MV-4-11 (cell line): Measurements from ENCODE around the gene PYGO2.

Experiments
- DNase-seq: peaks from one replicate; lab custom pipeline; 2025; lab: John Stamatoyannopoulos, UW

The PYGO2 gene

DNA sequence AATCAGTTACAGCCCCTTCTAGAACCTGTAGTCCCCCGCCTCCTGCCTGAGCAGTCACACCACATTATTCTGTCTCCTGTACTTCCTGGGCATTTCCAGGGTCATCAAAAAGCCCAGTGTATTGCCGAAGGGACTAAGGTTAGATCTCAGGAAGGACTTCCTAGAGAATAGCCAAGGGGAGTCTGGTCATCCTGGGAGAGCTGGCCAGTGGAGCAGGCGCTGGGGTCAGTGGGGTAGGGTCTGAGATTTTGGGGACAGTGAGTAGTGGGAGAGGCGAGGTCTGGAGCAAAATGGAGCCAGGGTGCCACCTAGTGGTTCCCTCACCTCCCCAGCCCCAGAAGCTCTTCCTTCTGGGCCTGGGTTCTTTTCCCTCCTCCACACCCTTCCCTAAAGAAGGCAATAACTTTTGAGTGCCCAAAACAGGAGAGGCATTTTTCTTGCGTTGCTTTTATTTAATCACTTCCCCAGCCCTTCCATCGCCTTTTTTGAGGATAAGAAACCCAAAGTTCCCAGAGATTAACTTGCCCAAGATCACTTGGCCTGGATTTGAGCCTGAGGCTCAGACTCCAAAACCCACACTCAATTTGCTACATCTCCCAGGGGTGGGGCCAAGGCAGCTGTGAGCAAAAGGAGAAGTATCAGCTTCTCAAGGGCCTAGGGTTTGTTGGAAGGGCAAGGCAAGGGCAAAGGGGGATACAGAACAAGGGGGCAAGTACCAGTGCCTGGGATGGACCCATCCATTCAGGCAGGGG lies 17.8 kb downstream of the PYGO2 start:
- peak; percentile 74 for DNase-seq

GRCh38 chr1:154941333-154942013 lies 20.1 kb downstream of the PYGO2 start:
- no peak for DNase-seq

DNA sequence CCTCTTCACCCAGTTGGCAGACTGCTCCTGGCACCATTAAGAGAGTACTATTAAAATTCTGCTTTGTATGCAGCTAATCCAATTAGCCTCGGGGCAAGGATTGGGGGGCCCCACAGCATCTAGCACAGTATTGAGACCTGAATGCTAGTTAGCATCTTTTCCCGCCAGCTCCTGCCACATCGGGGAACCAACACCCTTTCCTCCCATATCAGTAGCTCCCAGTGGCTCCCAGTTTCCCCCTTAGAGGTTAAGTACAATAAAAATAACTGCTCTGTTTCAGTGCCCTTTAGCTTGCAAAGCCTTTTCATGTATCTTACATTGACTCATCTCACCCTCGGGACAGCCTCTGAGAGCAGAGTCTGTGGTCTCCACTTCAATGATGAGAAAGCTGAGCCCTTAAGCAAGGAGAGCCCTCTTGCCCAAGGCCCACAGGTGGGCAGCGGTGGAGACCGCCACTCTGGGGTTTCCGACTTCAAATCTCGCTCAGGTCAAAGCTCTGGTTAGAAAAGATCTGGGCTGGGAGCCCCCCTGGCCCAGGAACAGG lies 20.9 kb downstream of the PYGO2 start:
- no peak for DNase-seq

- DNase-seq: no peak
Measured at GRCh38 chr1:154940213-154940560, 21.4 kb downstream of the PYGO2 start.

DNA sequence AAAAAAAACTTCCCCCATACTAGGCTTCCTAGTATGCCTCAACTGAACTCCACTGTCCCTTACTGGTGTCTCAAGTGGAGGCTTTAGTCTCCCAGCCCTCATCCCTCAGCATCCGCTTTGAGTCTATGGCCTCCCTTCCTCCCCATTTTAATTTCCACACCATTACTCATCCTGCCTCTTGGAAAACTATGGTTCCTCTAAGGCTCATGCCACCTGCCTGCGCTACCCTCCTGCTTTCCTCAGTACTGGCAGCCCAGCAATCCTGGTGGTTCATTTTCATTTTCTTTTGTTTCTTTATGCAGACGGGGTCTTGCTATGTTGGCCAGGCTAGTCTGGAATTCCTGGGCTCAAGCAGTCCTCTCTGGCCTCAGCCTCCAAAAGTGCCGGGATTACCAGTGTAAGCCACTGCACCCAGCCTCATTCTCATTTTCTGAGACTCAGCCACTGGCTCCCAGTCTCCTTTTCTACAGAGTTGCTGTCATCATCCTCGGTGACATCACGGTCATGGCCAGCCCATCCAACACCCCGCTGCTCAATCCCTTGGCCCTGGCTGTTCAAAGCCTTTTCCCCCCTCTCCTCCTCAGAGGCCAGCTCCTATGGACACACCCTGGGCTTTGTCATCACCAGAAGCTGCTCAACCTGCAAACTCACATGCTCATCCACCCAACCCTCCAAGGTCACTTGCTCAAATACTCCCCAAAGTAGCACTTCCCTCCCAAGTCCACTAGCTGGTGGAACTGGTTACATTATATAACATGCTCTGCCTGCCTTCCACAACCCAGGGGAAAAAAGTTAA lies 22.8 kb downstream of the PYGO2 start:
- DNase-seq: peak; percentile 9

- no peak for DNase-seq
Measured at GRCh38 chr1:154937988-154938386, 23.6 kb downstream of the PYGO2 start.

- peak; percentile 85 for DNase-seq
Measured at GRCh38 chr1:154937085-154937987, 24.2 kb downstream of the PYGO2 start.

GRCh38 chr1:154936555-154937084 lies 25.0 kb downstream of the PYGO2 start, which contains the start of gene PMVK:
PMVK (minus strand) TSS chr1:154936719; CDS start chr1:154936685, 34 bp downstream.
- peak; percentile 93 for DNase-seq

DNA sequence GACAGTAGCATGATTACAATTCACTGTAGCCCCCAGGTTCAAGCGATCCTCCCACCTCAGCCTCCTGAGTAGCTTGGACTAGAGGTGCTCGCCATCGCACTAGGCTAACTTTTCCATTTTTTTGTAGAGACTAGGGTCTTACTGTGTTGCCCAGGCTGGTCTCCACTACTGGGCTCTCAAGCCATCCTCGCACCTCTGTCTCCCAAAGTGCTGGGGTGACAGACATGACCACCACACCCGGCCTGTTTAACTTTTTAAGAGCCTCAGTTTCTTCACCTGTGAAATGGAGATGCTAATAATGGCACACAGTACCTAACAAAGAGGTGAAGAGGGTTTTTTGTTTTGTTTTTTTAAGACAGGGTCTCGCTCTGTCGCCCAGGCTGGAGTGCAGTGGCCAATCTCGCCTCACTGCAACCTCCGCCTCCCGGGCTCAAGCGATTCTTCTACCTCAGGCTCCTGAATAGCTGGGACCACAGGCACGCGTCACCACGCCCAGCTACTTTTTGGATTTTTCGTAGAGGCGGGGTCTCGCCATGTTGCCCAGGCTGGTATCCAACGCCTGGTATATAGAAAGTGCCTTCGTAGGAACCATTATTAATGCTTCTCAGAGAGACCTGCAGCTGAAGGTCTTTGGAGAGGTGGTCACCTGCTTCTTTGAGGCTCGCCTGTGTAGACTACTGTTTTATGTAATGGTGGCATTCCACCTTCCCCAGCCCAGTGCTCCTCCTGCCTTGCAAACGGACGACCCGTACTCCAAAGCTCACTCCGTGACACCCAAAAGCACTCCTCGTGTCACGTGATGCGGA lies 25.6 kb downstream of the PYGO2 start:
- DNase-seq: no peak

DNA sequence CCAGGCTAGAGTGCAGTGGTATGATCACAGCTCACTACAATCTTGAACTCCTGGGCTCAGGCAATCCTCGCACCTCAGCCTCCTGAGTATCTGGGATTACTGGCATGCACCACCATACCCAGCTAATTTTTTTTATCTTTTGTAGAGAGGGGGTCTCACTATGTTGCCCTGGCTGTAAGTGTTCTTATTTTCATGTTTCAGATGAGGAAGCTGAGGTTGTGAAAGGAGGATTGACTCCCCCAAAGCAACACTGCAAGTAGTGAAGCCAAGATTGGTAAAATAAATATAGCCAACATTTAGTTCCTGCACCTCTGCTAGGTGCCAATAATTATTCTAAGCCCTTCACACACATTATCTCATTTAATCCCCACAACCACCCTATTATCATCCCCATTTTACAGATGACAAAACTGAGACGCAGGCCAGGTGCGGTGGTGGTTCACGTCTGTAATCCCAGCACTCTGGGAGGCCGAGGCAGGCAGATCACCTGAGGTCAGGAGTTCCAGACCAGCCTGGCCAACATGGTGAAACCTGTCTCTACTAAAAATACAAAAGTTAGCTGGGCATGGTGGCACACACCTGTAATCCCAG lies 27.1 kb downstream of the PYGO2 start:
- no peak for DNase-seq

DNA sequence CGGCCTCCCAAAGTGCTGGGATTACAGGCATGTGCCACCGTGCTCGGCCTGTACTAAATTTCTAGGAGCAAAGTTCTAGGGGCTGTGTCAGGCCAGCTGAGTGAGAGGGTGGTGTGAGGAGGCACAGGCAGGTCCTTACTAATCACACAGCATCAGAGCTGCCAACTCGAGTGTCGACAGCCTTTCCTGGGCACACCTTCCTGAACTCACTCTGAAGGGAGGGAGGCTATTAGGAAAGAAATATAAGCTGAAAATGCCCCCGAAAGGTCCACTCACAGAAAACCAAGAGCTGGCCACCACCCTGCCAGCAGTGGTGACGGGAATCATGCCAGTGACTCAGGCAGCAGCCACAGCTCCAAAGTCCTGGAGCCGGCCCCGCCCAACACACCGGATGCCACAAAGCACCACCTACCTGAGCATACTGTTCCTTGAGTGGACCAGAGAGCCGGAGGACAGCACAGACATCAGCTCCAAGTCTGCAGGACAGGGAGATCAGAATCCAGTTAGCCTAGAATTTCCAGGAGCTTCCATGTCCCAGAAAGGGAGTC lies 29.6 kb downstream of the PYGO2 start:
- DNase-seq: no peak

- no peak for DNase-seq
Measured at GRCh38 chr1:154926201-154926600, 35.4 kb downstream of the PYGO2 start.

DNA sequence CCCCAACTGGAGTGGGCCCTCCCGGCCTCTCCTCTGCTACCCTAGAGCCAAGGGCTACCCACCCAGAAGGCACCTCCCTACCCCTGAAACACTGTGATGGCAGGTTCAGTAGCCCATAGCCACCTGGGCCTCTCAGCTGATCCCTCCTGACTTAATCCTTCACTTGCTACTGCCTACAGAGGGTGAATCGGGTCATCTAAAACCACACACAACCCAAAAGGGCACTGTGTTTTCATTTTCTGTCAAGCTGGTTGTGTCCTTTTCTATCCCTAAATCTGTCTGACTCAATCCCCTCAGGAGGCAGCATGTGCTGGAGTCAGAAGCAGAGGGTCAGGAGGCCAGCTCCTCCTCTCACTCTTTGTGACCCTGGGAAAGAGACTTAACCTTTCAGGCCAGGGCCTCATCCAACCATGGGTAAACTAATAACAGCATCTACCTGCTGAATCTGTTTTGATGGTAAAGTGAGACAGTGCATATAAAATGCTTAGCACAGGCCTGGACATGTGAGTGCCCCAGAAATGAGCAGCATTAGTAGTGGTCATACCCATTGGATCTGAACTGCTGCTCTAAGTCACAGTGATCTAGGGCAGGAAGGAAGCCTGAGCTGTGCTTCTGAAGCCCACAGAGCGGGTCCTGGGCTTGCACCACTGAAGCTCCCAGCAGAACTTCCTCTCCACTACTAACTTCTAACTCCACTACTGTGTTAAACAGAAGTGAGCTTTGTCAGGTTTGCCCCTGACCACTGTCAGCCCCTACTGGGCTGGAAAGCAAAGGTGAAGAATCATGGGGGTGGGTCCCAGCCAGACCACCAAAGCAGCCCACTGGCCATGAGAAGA lies 36.0 kb downstream of the PYGO2 start:
- DNase-seq: peak; percentile 25

DNA sequence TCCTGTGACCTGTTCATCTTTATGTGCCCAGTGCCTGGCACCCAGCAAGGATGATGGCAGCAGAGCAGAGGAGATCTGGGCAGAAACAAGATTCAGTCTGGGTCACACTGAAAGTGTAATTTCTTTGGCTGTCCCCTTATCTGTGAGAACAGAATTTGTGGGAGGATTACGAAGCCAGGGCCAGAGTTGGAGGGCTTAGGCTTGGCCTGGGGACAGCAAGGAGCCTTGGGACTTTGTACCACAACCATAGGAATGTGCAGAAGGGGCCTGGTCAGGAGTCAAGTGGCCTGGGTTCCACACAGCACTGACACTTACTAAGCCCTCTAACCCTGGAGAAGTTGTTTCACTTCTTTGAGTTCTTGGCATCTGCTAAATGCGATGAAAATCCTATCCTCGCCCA lies 37.9 kb downstream of the PYGO2 start:
- DNase-seq: no peak

- DNase-seq: no peak
Measured at GRCh38 chr1:154913273-154913672, 48.3 kb downstream of the PYGO2 start.

DNA sequence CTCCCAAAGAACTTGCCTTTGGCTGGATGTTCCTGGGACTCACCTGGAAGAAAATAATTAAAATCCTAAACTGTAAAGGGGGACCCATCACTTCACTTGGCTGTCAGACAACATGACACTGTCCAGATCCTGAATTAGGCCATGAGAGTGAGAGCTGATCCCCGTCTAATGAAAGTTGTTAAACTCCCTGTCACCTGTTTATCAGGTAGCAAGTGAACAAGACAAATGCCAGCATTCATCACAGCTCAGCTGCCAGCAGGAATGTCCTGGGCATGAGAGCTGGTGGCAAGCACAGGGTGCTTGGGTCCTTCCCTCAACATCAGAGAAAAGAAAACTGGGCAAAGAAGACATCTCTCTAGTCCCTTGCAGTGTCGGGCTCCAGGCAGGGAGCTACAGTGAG lies 48.8 kb downstream of the PYGO2 start:
- DNase-seq: no peak

DNA sequence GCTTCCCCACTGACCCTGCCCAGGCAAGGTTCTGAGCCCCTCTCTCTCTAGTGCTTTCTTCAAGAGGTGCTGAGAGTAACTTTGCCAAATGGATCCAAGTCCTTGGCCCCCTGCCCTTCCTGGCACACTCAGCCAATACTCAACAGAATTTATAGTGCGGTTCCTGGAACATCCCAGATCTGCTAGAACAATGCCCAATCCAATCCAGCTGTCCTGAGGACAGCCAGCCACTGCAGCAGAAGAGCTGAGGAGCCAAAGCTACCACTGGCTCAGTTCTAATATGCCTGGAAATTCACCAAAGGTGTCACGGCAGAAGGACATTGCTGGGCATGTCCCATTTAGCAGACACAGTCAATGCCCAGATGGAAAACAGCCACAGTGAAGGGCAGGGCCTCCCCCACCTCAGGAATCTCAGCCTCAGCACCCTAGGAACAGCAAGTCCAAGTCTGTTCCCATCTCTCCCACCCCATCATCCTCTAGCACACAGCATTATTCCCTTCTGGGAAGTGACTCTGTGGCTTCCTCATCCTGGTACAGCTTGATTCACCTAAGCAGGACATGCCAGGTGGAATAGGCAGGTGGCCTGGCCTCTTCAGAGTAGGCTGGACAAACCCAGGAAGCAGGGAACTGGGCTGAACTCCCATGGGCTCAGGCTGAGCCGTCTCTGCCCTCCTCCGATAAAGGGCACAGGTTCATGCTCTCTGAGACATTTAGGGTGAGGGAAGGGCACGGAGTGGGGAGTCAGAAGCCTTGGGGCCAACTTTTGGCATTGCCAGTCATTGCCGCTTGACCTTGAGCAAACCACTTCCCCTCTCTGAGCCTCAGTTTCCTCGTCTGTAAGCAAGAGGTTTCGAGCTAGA lies 49.7 kb downstream of the PYGO2 start:
- DNase-seq: no peak

- no peak for DNase-seq
Measured at GRCh38 chr1:154910851-154911250, 50.7 kb downstream of the PYGO2 start.
